GM18868 (cell line): Measurements from ENCODE around the gene CDPF1.
"Not testable (repeated sequence)": the region's sequence is repeated elsewhere in the genome, so short reads cannot be mapped to it uniquely, and the experiment has no call there.

ENCODE experiments used
- ATAC-seq: cut with Tn5 transposase; IDR thresholded peaks from one replicate; pipeline ENCODE4 v1.9.1; 2021; ENCODE audit warnings: mild to moderate bottlenecking, moderate library complexity; ENCODE audit not compliant: unreplicated experiment

The CDPF1 gene

DNA sequence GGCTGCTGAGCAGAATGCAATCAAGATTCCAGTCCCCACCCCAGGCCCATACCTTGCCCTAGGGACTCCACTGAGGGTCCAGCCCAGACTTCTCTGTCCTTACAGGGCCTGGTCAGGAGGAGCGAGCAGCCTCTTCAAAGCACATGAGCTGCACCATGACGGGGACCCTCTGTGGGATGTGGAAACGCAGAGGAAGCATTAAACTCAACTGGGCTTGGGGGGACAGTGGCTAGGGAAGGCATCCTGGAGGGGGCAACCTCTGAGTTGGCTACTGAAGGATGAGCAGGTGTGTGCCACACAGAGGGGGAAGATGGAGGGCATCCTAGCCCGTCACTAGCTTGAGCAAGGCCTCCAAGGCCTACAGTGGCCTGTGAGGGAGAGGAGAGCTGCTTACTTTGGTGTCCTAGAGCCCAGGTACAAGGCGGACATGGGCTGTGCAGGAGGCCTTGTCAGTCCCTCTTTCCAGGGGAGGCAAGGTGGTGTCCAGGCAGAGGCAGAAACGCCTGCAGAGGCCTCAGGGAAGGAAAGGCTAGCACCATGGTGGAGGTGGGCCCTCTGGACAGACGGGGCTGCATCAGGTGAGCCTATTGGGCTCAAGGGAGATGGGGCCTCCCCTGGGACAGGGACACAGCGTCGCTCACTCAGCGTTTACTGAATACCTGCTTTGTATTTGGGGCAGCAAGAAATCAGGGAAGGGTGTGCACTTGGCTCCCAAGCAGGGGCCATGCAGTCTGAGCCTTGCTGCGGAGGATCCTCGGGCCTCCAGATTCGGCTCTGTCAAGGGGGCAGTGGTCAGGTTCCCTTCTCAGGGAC lies 32.0 kb upstream of the CDPF1 start:
- no peak for ATAC-seq

DNA sequence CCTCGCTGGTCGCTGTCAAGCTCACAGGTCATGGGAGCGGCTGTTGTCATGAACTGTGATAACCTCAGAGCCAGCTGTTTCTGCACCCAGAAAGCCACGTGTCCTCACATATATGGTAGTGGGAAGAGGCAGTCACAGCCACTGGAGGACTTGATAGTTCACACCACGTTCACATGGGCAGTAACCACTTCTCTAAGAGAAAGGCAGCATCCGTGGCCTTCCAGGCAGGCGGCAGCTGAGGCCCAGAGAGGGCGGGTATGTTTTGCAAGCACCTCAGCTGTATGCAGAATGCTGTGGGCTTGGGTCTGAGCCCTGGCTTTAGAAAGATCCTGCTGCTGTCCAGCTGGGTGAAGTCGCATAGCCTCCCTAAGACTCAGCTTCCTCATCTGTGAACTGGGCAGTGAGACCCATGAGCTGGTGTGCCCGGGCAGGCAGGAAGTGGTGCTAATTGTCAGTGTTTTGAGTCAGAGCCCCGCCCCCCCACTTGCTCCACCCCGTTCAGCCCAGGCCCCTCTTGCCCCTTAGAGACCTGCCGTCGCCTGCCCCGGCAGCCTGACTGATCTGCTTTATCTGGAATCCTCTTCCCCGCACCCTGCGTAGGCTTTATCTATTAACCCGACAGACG lies 31.0 kb upstream of the CDPF1 start:
- ATAC-seq = no peak

DNA sequence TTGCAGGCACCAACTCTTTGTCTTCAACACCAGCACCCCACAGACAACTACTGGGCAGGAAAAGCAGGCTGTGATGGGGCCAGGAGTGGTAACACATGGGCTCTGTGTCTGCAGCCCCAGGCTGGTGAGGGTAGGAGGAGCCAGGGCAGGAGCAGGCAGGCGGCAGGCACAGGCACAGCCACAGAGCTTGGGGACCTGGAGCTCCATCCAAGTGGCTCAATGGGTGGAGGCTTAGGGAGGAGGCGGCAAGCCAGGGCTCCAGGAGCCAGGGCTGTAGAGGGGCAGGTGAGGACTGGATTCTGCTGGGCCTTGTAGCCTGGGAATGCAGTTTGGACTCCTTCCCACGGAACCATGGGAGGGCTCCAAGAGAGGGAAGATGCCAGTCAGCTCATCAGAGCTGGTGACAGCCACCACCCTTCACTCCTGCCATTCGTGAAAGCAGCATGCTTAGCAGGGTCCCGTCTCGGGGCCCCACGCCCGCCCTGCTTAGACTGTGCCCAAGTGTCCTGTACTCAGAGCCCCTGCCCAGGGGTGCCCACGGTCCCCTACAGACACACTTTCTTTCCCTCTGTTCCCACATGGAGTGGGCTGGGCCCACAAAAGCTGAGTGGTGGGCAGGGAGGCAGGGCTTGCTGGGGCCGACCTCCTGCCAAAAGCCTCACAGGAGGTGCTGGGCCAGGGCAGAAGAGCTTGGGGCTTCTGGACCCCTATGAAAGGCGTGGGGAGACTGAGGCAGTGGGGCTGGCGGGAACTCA lies 30.1 kb upstream of the CDPF1 start:
- no peak for ATAC-seq

DNA sequence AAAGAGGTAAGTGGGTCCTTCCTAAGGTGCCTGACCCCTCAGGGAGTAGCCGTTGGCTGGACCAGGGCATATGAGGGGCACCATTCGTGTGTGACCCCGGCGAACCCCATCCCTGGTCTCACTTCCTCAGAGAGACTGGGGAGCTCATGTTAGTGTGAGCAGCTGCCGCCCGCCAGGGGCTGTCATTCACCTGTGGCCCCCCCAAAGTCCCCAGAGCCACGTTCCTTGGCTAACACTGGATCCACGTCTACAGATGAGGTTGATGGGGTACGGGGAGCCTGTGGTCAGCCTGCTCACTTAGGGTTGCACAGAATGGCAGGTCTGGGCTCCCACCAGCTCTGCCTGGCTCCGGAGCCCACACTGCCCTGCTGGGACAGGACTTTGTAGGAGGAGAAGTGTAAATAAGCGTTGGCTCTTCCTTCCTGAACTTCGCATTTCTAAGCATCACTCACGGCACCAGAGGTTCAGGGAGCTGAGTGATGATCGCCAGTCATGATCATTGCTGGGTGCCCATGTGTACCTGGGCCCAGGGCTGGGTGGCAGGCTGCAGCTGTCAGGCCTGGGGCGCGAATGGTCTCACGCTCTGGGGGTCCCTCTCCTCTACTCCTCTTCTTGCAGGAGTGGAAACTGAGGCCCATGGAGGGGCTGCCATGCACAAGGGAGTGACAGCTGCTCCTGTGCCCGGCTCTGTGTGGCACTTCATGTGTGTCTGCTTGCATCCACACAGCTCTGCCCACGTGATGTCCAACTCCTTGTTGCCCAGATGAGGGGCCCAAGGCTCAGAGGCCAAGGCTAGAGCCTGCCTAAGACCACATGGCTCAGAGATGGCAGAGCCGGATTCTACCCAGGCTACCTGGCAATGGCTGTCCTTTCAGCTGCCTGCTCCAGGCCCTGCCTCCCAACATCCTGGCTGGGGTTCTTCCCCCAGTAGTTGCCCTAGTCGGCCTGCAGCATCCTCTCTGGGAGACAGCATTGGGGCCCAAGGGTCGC lies 28.9 kb upstream of the CDPF1 start:
- ATAC-seq = no peak

DNA sequence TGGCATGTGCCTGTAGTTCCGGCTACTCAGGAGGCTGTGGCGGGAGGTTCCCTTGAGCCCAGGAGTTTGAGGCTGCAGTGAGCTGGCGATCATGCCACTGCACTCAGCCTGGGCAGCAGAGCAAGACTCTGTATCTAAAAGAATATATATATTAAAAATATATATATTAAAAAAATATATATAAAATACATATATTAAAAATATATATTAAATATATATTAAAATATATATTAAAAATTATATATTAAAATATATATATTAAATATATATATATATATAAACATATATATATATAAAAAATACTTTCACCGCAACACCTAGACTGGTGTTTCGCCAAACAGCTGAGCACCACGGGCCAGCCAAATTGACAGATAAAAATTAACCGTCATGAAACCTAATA lies 26.5 kb upstream of the CDPF1 start:
- no peak for ATAC-seq

DNA sequence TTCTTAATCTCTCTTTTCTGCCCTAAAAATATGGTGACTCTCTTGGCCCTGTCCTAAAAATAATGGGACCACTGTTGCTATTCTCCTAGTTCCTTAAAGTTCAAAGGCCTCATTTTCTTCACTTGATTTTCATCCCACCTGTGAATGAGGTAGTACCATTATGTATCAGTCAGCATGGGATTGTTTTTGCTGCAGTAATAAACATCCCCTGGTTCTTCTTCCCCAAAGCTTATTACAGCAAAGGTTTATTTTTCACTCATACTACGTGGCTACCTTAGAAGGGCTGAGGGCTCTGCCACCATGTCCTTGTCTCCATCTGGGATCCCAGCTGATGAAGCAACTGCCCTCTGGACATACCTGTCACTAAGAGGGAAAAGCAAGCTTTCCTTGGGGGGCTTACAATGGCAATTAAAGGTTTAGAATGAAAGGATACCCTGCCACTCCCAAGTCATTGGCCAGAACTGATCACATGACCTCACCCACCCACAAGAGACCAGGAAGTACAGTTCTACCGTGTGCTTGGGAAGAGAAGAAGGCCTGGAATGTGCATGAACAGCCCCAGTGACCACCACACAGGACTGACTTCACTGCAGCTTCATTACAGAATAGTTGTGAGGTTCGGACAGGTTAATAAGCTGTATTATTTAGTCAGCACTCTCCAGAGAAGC lies 25.5 kb upstream of the CDPF1 start:
- ATAC-seq = no peak

DNA sequence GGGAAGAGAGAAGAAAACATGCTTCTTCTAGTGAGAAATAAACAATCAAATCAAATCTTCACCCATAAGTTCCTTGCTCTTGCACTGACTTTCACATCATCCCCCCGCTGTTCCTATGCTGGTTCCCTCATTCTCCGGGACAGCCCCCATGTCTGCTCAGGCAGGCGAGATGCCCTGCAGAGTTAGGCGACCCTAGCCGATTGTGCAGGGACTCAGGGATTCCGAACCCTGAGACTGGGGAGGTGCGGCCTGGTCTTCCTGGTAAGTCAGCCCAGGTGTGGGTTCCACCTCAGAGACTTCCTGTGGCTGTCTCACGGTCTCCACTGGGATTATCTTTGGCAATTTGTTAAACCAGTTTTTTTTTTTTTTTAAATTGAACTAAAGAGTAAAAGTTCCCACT lies 24.3 kb upstream of the CDPF1 start:
- no peak for ATAC-seq

DNA sequence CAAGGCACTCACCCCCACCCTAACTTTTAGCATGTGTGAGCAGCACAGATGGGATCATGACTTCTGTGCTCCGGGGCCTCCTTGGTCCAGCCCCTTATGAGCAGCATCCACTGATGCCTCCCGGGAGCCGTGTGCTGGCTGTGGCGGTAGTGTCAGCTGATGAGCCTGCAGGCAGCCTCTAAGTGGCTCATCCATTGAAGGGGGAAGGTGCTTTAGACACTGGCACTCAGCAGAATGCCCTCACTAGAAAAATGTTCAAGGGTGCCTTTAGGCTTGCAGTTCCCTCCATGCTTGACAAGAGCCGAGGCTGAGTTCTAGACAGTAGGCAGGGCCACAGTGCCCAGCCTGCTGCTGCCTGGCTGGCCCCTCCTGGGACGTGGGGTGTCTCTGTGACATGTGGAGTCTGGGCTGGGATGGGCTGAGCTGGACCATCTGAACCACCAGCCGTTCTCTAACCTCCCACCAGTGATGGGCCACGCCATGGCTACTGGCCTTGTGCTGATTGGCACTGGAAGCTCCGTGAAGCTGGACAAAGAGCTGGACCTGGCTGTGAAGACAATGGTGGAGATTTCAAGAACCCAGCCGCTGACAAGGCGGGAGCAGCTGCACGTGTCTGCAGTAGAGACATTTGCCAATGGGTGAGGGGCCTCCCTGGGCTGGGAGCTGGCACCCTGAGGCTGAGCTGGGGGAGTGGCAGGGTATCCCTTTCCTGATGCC lies 23.5 kb upstream of the CDPF1 start:
- no peak for ATAC-seq

DNA sequence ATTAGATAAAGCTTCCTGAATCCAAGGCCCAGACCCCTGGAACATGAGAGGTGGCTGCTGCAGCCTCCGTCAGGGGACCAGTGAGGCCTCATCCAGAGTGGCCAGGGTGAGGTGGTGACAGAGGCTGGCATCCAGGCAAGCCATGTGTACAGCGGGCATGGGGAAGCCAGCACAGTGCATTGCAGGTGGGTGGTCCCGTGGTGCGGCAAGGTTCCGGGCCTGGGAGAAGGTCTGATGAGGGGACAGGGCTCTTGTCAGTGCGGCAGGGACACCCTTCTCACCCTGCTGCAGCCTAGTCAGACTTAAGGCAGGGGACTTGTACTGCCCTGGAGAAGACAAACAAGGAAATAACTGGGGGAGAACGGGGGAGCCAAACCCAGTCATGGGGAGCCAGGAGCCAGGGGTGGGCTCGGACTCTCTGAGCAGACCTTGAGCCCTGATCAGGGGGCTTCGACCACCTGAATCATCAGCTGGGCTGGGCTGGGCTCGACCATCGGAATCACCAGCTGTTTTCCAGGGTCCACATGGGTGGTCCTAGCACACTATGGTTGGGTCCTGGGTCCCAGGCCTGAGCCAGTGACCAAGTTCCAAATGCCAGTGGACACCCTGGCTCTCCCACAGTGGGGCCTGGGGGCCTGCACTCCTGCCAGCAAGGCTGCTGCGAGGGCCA lies 22.8 kb upstream of the CDPF1 start:
- ATAC-seq = no peak

DNA sequence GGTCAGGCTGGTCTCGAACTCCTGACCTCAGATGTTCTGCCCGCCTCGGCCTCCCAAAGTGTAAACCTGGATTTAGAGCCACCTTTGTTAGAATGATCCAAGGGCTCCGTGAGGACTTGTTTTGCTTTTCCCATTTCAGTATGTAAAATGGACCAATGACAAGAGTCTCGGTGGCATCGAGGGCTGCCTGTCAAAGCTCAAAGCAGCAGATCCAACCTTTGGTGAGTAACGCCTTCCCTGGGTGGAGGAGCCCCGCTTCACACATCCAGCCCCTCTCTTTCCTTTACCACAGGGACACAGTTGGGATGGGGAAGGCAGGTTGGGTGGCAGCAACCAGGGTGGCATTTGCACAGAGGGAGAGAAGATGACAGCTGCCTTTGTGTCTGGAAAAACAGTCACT lies 22.1 kb upstream of the CDPF1 start:
- no peak for ATAC-seq

DNA sequence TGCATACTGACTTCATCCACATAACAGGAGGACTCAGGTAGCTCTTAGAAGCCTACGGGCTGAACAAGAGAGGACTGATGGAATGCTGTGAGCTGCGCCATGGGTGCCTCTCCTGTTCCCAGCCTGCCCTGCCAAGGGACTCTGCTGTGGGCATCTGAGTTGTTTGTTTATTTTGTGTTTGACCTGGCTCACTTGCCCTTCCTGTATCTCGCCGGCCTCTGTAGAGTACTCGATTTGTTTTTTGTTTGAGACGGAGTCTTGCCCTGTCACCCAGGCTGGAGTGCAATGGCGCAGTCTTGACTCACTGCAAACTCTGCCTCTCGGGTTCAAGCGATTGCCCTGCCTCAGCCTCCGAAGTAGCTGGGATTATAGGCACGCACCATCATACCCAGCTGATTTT lies 19.5 kb upstream of the CDPF1 start:
- no peak for ATAC-seq

DNA sequence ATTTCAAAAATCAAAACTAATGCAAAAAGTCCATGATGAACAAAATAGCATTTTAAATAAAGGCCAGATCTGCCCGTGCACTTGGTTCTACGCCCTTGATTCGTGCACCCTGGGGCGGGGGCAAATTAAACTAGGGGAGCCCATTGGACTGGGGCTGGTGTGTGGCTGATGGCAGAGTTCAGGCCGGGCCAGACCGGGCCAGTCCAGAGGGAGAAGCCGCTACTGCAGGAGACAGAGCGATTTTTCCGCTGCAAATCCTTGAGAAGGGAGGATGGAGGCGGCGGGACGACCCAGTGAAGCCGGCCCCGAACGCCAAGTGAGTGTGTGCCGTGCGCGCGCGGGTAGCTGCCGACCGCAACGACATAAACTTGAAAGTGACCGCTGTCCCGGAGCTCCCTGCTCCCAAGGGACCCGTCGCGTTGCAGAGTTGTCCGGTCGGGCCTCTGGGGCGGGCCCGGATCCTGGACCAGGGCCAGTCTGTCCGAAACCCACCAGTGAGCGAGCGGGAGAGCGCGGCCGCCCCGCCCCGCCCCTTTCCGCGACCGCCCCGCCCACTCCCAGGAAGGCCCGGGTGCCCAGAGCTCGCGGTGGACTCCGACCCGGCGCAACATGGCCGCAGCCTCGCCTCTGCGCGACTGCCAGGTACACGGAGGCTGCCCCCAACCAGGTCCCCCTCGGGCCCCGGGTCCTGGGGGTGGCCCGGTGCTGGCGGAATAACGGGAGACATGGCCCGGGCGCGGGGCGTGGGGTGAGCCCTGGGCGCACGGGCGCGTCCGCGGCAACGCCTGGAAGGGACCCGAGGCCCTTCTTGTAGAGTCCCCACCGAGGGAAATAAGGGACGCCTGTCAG lies 17.6 kb upstream of the CDPF1 start, which contains the start of gene TTC38:
TTC38 (plus strand) TSS at position 578 of the 849 bp plus-strand sequence; CDS start at position 610, 32 bp downstream.
- ATAC-seq = peak; percentile 68

DNA sequence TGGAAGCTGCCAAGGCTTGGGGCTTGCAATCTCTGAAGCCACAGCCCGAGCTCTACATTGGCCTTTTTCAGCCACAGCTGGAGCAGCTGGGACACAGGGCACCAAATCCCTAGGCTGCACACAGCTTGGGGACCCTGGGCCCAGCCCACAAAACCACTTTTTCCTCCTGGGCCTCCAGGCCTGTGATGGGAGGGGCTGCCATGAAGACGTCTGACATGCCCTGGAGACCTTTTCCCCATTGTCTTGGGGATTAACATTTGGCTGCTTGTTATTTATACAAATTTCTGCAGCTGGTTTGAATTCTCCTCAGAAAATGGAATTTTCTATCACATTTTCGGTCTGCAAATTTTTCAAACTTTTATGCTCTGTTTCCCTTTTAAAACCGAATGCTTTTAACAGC lies 15.5 kb upstream of the CDPF1 start:
- not testable (repeated sequence) for ATAC-seq

DNA sequence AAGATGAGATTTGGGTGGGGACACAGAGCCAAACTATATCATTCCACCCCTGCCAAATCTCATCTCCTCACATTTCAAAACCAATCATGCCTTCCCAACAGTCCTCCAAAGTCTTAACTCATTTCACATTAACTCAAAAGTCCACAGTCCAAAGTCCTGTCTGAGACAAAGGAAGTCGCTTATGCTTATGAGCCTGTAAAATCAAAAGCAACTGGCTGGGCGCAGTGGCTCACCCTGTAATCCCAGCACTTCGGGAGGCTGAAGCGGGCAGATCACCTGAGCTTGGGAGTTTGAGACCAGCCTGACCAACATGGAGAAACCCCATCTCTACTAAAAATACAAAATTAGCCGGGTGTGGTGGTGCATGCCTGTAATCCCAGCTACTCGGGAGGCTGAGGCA lies 14.4 kb upstream of the CDPF1 start:
- ATAC-seq = not testable (repeated sequence)

DNA sequence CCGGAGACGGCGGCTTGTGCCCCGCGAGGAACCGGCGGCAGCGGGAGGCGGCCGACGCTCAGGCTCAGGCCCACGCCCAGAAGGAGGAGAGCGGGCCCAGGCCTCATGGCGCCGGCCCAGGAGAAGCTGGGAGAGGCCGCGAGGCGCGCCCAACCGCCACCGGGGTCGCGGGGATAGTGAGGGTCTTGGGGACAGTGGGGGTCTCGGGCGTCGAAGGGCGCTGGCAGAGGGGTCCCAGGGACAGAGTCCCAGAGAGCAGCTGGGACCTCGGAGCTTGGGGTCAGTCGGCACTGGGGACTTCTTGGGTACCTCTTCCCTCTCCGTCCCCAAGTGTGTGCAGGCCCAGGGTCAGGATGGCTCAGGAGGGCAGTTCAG lies 13.1 kb upstream of the CDPF1 start, which contains the start of gene PKDREJ:
PKDREJ (minus strand) TSS at position 128 of the 375 bp plus-strand sequence; CDS start at position 107, 21 bp downstream.
- no peak for ATAC-seq

DNA sequence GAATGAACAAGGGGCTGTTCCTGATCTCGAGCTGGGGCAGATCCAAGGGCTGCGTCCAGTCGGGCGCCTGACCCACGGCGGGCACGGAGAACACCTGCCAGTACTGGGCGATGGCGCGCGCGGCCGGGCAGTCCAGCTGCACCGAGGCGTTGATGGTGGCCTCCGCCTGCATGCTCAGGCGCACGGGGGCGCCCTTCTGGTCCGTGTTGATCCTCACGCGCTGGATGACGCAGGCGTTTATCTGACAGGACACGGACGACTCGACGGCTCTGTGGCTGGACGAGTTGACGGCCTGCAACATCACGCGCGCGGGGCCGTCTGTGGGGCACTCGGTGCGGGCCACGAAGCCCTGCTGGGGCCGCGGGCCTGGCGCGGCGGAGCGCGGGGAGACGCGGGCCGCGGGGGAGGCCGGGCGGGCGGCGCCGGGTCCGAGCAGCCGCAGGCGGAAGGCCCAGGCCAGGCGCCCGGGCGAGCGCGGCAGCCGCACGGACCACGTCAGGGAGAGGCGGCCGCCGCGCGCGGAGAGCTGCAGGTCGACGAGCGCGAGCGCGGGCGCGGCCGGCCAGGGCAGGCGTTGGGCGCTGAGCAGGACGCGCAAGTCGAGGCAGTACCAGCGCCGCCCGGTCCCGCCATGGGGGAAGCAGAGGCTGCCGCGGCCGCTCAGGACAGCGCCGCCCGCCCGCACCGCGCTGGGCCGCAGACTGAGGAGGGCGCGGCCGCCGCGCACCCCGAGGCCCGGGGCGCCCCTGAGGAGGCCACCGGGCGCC lies 12.5 kb upstream of the CDPF1 start:
- ATAC-seq = no peak

DNA sequence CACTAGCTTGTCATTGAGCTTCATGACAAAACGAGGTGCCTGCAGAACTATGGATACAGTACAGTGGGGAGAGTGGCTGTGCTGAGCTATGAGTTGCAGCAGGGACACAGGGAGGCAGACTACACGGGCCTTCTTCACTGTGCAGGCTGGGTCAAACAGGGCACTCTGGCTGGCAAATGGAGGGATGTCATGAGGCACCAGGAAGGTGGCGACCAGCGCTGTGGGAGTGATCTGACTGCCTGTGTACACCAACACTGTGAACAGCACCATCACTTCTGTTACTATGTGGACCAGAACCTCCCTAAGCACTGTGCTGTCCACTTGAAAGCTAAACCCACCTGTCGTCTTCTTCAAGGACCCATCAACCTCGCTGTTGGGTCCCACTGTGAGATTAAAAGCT lies 9.9 kb upstream of the CDPF1 start:
- ATAC-seq = no peak
